IPS-20b (cell line): Measurements from ENCODE around the gene NINJ1.

Source experiments
- H3K27ac ChIP-seq: one replicate; pipeline ENCODE4 v1.5.1; 2013; ENCODE audit warnings: low read length
- H3K27me3 ChIP-seq: 2 replicates; pipeline ENCODE4 v1.6.1; 2013; ENCODE audit warnings: mild to moderate bottlenecking, low read length, inconsistent platforms; ENCODE audit not compliant: insufficient read depth
- H3K36me3 ChIP-seq: 2 replicates; pipeline ENCODE4 v1.6.1; 2013; ENCODE audit warnings: low read depth, mild to moderate bottlenecking, inconsistent platforms, low read length, moderate library complexity; ENCODE audit not compliant: insufficient read depth
- H3K4me1 ChIP-seq: 2 replicates; pipeline ENCODE4 v1.6.1; 2013; ENCODE audit warnings: mild to moderate bottlenecking, control low read depth, inconsistent platforms, low read length, moderate library complexity; ENCODE audit not compliant: insufficient read depth
- H3K4me3 ChIP-seq: 2 replicates; pipeline ENCODE4 v1.5.1; 2013; ENCODE audit warnings: mild to moderate bottlenecking, low read length, inconsistent platforms
- H3K9ac ChIP-seq: 2 replicates; pipeline ENCODE4 v1.6.1; 2013; ENCODE audit warnings: low read depth, mild to moderate bottlenecking, inconsistent platforms, low read length, moderate library complexity
- H3K9me3 ChIP-seq: 2 replicates; pipeline ENCODE4 v1.6.1; 2013; ENCODE audit warnings: mild to moderate bottlenecking, low read depth, low read length, inconsistent platforms; ENCODE audit not compliant: insufficient read depth

Gene NINJ1

GRCh38 chr9:93093877-93094657 lies 40.0 kb downstream of the NINJ1 start:
- no peak overlapping the region for H3K27ac ChIP-seq
- no peak overlapping the region for H3K4me3 ChIP-seq
- peaks cover 14% of the 10 kb centered on the region for H3K27me3 ChIP-seq
- no peak overlapping the region; the same call in 1 of the 2 replicates for H3K9ac ChIP-seq
- H3K9me3 ChIP-seq: no peaks in the 10 kb centered on the region
- H3K4me1 ChIP-seq: peaks cover 5% of the 10 kb centered on the region; the same call in 1 of the 2 replicates
- H3K36me3 ChIP-seq: no peaks in the 10 kb centered on the region

- no peak overlapping the region for H3K27ac ChIP-seq
- H3K27me3 ChIP-seq: peaks cover 14% of the 10 kb centered on the region
- H3K9me3 ChIP-seq: no peaks in the 10 kb centered on the region
- no peaks in the 10 kb centered on the region for H3K36me3 ChIP-seq
- H3K4me3 ChIP-seq: no peak overlapping the region
- H3K9ac ChIP-seq: no peak overlapping the region
- peaks cover 5% of the 10 kb centered on the region; the same call in 1 of the 2 replicates for H3K4me1 ChIP-seq
Measured at GRCh38 chr9:93093127-93093876, 40.7 kb downstream of the NINJ1 start.

- Histone ChIP-seq H3K9me3 (no peaks in the 10 kb centered on the region), H3K27ac (no peak overlapping the region), H3K9ac (no peak overlapping the region), H3K27me3 (peaks cover 8% of the 10 kb centered on the region), H3K4me3 (no peak overlapping the region), H3K36me3 (no peaks in the 10 kb centered on the region), H3K4me1 (peaks cover 5% of the 10 kb centered on the region; the same call in 1 of the 2 replicates)
Measured at GRCh38 chr9:93092251-93092991, 41.6 kb downstream of the NINJ1 start.

- no peaks in the 10 kb centered on the region; the same call in 1 of the 2 replicates for H3K9me3 ChIP-seq
- no peak overlapping the region for H3K9ac ChIP-seq
- H3K27ac ChIP-seq: no peak overlapping the region
- no peaks in the 10 kb centered on the region for H3K4me1 ChIP-seq
- no peaks in the 10 kb centered on the region for H3K27me3 ChIP-seq
- no peak overlapping the region for H3K4me3 ChIP-seq
- no peaks in the 10 kb centered on the region for H3K36me3 ChIP-seq
Measured at GRCh38 chr9:93091453-93092081, 42.5 kb downstream of the NINJ1 start.

GRCh38 chr9:93091056-93091452 lies 43.0 kb downstream of the NINJ1 start:
- Histone ChIP-seq H3K27me3 (no peaks in the 10 kb centered on the region), H3K27ac (no peak overlapping the region), H3K4me3 (no peak overlapping the region), H3K4me1 (no peaks in the 10 kb centered on the region), H3K36me3 (no peaks in the 10 kb centered on the region), H3K9ac (no peak overlapping the region), H3K9me3 (no peaks in the 10 kb centered on the region; the same call in 1 of the 2 replicates)

GRCh38 chr9:93090091-93090655 lies 43.9 kb downstream of the NINJ1 start:
- no peaks in the 10 kb centered on the region for H3K27me3 ChIP-seq
- no peaks in the 10 kb centered on the region for H3K4me1 ChIP-seq
- no peaks in the 10 kb centered on the region; the same call in 1 of the 2 replicates for H3K9me3 ChIP-seq

GRCh38 chr9:93089481-93089991 lies 44.5 kb downstream of the NINJ1 start:
- H3K4me1 ChIP-seq: no peaks in the 10 kb centered on the region

More at GRCh38 chr9:93090091-93090655, 43.9 kb downstream of the NINJ1 start:
- Histone ChIP-seq H3K9ac (no peak overlapping the region), H3K4me3 (no peak overlapping the region), H3K27ac (no peak overlapping the region), H3K36me3 (no peaks in the 10 kb centered on the region)

DNA sequence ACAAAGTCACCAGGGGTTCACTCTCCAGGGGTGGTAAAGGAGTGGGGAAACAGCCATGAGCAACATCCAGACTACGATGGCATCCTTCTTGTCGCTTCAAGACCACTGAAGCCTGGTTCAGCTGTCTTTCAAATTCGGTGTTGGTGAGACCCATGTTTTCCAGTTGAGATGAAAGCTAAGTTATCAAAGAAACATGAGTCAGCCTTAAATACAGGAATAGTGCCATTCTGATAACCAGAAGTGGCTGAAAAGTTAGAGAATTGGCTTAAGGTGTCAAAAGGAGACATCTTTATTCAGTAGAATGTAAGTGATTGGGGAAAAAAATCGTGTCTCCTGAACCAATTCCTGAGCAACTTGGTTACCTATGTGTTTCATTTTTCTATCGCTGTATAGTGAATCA lies 45.0 kb downstream of the NINJ1 start:
- H3K4me3 ChIP-seq: no peak overlapping the region
- H3K9ac ChIP-seq: no peak overlapping the region
- no peaks in the 10 kb centered on the region; the same call in 1 of the 2 replicates for H3K9me3 ChIP-seq
- H3K4me1 ChIP-seq: no peaks in the 10 kb centered on the region
- H3K27ac ChIP-seq: no peak overlapping the region
- no peaks in the 10 kb centered on the region for H3K36me3 ChIP-seq
- no peaks in the 10 kb centered on the region for H3K27me3 ChIP-seq

More at GRCh38 chr9:93089481-93089991, 44.5 kb downstream of the NINJ1 start:
- Histone ChIP-seq H3K9ac (no peak overlapping the region), H3K27ac (no peak overlapping the region), H3K9me3 (no peaks in the 10 kb centered on the region; the same call in 1 of the 2 replicates), H3K36me3 (no peaks in the 10 kb centered on the region), H3K4me3 (no peak overlapping the region), H3K27me3 (no peaks in the 10 kb centered on the region)

- no peak overlapping the region for H3K4me3 ChIP-seq
- no peaks in the 10 kb centered on the region for H3K4me1 ChIP-seq
- no peaks in the 10 kb centered on the region for H3K27me3 ChIP-seq
- no peaks in the 10 kb centered on the region; the same call in 1 of the 2 replicates for H3K9me3 ChIP-seq
- H3K27ac ChIP-seq: no peak overlapping the region
- H3K9ac ChIP-seq: no peak overlapping the region
- no peaks in the 10 kb centered on the region for H3K36me3 ChIP-seq
Measured at GRCh38 chr9:93088656-93089015, 45.4 kb downstream of the NINJ1 start.

- Histone ChIP-seq H3K9me3 (no peaks in the 10 kb centered on the region; the same call in 1 of the 2 replicates), H3K36me3 (no peaks in the 10 kb centered on the region), H3K4me3 (no peak overlapping the region), H3K9ac (no peak overlapping the region), H3K4me1 (no peaks in the 10 kb centered on the region), H3K27me3 (no peaks in the 10 kb centered on the region), H3K27ac (no peak overlapping the region)
Measured at GRCh38 chr9:93087971-93088655, 45.9 kb downstream of the NINJ1 start.
